ENCODE measurements around the gene RBFOX2. TPM values are rescaled to one million over a fixed set of nuclear protein-coding genes. Genes with fewer than 3 reads are reported as not detected.

RBFOX2 gene
- total and polyA plus RNA-seq, 2 experiments from 2014 or later: 88.8 to 131 TPM

DNA sequence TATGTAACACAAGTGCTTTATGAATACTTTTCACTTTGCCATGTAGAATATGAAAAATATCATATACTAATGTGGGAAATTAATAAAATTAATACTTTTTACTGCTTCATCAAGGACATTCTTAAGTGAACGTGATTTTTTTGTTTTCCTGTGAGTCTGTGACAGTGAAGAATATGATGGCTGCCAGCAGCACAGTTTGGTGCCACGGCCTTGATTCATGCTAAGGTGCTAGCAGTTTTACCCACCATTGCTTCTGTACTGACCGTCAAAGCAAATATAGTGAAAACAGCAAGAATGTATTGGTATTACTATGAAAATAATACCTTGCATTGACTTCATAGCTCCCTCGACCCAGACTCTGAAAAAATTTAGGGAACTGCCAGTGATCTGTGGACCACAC, 231.2 kb downstream of the RBFOX2 start:
- H3K4me1 Mint-ChIP-seq: peaks cover 10% of the 10 kb centered on the region
- no peak overlapping the region for H3K4me2 ChIP-seq

More for the DNA sequence above, 231.2 kb downstream of the RBFOX2 start:
- Histone ChIP-seq H3K4me1 (ENCODE audit: insufficient read depth) (peaks cover 3% of the 10 kb centered on the region; the same call in 1 of the 2 replicates), H3K79me2 (replicated peaks; ENCODE audit: insufficient read depth) (peaks cover 59% of the 10 kb centered on the region), H3K27ac (ENCODE audit: low read depth) (no peak overlapping the region), H3K36me3 (ENCODE audit: insufficient read depth) (no peaks in the 10 kb centered on the region), H3K4me3 (no peak overlapping the region), H3K27me3 (ENCODE audit: insufficient read depth) (no peaks in the 10 kb centered on the region), H2AFZ (no peak overlapping the region), H3K9me2 (ENCODE audit: insufficient read depth) (no peaks in the 10 kb centered on the region), H3F3A (replicated peaks; ENCODE audit: low read depth) (no peaks in the 10 kb centered on the region), H4K20me1 (replicated peaks; ENCODE audit: insufficient read depth) (peaks cover 16% of the 10 kb centered on the region)
- Mint-ChIP-seq H3K27ac (no peak overlapping the region), H3K4me3 (no peak overlapping the region), H3K27me3 (ENCODE audit: insufficient read depth, low read depth, poor library complexity) (no peaks in the 10 kb centered on the region), H3K36me3 (ENCODE audit: low read depth) (peaks cover 4% of the 10 kb centered on the region; the same call in 2 of the 3 replicates), H3K9me3 (no peaks in the 10 kb centered on the region)
- TF ChIP-seq, protein P1, sequence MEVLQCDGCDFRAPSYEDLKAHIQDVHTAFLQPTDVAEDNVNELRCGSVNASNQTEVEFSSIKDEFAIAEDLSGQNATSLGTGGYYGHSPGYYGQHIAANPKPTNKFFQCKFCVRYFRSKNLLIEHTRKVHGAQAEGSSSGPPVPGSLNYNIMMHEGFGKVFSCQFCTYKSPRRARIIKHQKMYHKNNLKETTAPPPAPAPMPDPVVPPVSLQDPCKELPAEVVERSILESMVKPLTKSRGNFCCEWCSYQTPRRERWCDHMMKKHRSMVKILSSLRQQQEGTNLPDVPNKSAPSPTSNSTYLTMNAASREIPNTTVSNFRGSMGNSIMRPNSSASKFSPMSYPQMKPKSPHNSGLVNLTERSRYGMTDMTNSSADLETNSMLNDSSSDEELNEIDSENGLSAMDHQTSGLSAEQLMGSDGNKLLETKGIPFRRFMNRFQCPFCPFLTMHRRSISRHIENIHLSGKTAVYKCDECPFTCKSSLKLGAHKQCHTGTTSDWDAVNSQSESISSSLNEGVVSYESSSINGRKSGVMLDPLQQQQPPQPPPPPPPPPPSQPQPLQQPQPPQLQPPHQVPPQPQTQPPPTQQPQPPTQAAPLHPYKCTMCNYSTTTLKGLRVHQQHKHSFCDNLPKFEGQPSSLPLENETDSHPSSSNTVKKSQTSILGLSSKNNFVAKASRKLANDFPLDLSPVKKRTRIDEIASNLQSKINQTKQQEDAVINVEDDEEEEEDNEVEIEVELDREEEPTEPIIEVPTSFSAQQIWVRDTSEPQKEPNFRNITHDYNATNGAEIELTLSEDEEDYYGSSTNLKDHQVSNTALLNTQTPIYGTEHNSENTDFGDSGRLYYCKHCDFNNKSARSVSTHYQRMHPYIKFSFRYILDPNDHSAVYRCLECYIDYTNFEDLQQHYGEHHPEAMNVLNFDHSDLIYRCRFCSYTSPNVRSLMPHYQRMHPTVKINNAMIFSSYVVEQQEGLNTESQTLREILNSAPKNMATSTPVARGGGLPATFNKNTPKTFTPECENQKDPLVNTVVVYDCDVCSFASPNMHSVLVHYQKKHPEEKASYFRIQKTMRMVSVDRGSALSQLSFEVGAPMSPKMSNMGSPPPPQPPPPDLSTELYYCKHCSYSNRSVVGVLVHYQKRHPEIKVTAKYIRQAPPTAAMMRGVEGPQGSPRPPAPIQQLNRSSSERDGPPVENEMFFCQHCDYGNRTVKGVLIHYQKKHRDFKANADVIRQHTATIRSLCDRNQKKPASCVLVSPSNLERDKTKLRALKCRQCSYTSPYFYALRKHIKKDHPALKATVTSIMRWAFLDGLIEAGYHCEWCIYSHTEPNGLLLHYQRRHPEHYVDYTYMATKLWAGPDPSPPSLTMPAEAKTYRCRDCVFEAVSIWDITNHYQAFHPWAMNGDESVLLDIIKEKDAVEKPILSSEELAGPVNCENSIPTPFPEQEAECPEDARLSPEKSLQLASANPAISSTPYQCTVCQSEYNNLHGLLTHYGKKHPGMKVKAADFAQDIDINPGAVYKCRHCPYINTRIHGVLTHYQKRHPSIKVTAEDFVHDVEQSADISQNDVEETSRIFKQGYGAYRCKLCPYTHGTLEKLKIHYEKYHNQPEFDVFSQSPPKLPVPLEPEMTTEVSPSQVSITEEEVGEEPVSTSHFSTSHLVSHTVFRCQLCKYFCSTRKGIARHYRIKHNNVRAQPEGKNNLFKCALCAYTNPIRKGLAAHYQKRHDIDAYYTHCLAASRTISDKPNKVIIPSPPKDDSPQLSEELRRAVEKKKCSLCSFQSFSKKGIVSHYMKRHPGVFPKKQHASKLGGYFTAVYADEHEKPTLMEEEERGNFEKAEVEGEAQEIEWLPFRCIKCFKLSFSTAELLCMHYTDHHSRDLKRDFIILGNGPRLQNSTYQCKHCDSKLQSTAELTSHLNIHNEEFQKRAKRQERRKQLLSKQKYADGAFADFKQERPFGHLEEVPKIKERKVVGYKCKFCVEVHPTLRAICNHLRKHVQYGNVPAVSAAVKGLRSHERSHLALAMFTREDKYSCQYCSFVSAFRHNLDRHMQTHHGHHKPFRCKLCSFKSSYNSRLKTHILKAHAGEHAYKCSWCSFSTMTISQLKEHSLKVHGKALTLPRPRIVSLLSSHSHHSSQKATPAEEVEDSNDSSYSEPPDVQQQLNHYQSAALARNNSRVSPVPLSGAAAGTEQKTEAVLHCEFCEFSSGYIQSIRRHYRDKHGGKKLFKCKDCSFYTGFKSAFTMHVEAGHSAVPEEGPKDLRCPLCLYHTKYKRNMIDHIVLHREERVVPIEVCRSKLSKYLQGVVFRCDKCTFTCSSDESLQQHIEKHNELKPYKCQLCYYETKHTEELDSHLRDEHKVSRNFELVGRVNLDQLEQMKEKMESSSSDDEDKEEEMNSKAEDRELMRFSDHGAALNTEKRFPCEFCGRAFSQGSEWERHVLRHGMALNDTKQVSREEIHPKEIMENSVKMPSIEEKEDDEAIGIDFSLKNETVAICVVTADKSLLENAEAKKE (CRISPR knock-in tag; IDR thresholded peaks at IDR 0.05): no peak
- TF ChIP-seq NANOG (IDR thresholded peaks at IDR 0.05; ENCODE audit: borderline replicate concordance) (no peak), CREB1 (CRISPR knock-in tag; IDR thresholded peaks at IDR 0.05; ENCODE audit: low read depth) (no peak), JUNB (IDR thresholded peaks at IDR 0.05; ENCODE audit: unreplicated experiment) (no peak), ZNF114 (CRISPR knock-in tag; IDR thresholded peaks at IDR 0.05) (no peak), EZH2 (IDR thresholded peaks at IDR 0.05; ENCODE audit: low read depth, unreplicated experiment) (no peak), EZH2phosphoT487 (IDR thresholded peaks at IDR 0.05; ENCODE audit: unreplicated experiment) (no peak), POLR2AphosphoS5 (IDR thresholded peaks at IDR 0.05; ENCODE audit: low read depth) (no peak), STAT1 (IDR thresholded peaks at IDR 0.05; ENCODE audit: unreplicated experiment) (no peak), ZNF331 (CRISPR knock-in tag; IDR thresholded peaks at IDR 0.05; ENCODE audit: low read depth) (no peak)
- TF ChIP-seq, protein P2, sequence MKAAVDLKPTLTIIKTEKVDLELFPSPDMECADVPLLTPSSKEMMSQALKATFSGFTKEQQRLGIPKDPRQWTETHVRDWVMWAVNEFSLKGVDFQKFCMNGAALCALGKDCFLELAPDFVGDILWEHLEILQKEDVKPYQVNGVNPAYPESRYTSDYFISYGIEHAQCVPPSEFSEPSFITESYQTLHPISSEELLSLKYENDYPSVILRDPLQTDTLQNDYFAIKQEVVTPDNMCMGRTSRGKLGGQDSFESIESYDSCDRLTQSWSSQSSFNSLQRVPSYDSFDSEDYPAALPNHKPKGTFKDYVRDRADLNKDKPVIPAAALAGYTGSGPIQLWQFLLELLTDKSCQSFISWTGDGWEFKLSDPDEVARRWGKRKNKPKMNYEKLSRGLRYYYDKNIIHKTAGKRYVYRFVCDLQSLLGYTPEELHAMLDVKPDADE (IDR thresholded peaks at IDR 0.05): no peak
- TF ChIP-seq, protein P3, sequence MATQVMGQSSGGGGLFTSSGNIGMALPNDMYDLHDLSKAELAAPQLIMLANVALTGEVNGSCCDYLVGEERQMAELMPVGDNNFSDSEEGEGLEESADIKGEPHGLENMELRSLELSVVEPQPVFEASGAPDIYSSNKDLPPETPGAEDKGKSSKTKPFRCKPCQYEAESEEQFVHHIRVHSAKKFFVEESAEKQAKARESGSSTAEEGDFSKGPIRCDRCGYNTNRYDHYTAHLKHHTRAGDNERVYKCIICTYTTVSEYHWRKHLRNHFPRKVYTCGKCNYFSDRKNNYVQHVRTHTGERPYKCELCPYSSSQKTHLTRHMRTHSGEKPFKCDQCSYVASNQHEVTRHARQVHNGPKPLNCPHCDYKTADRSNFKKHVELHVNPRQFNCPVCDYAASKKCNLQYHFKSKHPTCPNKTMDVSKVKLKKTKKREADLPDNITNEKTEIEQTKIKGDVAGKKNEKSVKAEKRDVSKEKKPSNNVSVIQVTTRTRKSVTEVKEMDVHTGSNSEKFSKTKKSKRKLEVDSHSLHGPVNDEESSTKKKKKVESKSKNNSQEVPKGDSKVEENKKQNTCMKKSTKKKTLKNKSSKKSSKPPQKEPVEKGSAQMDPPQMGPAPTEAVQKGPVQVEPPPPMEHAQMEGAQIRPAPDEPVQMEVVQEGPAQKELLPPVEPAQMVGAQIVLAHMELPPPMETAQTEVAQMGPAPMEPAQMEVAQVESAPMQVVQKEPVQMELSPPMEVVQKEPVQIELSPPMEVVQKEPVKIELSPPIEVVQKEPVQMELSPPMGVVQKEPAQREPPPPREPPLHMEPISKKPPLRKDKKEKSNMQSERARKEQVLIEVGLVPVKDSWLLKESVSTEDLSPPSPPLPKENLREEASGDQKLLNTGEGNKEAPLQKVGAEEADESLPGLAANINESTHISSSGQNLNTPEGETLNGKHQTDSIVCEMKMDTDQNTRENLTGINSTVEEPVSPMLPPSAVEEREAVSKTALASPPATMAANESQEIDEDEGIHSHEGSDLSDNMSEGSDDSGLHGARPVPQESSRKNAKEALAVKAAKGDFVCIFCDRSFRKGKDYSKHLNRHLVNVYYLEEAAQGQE (IDR thresholded peaks at IDR 0.05; ENCODE audit: unreplicated experiment): no peak
- TF ChIP-seq, protein P4, sequence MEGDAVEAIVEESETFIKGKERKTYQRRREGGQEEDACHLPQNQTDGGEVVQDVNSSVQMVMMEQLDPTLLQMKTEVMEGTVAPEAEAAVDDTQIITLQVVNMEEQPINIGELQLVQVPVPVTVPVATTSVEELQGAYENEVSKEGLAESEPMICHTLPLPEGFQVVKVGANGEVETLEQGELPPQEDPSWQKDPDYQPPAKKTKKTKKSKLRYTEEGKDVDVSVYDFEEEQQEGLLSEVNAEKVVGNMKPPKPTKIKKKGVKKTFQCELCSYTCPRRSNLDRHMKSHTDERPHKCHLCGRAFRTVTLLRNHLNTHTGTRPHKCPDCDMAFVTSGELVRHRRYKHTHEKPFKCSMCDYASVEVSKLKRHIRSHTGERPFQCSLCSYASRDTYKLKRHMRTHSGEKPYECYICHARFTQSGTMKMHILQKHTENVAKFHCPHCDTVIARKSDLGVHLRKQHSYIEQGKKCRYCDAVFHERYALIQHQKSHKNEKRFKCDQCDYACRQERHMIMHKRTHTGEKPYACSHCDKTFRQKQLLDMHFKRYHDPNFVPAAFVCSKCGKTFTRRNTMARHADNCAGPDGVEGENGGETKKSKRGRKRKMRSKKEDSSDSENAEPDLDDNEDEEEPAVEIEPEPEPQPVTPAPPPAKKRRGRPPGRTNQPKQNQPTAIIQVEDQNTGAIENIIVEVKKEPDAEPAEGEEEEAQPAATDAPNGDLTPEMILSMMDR (conservative IDR thresholded peaks at IDR 0.05; ENCODE audit: low read depth in 2 of 2): no peak
- DNase-seq (ENCODE audit: low spot score) (no peak), ATAC-seq (no peak)

Data from GM23338 (cell line).